ENCODE data around the gene RSPH9.

Gene RSPH9

GRCh38 chr6:43623880-43624785 lies 20.7 kb upstream of the RSPH9 start:
- no peak for TF ChIP-seq CTCF (IDR thresholded peaks at IDR 0.05; ENCODE audit: extremely low read depth, missing control alignments)
- no peak for DNase-seq (ENCODE audit: low spot score)

DNA sequence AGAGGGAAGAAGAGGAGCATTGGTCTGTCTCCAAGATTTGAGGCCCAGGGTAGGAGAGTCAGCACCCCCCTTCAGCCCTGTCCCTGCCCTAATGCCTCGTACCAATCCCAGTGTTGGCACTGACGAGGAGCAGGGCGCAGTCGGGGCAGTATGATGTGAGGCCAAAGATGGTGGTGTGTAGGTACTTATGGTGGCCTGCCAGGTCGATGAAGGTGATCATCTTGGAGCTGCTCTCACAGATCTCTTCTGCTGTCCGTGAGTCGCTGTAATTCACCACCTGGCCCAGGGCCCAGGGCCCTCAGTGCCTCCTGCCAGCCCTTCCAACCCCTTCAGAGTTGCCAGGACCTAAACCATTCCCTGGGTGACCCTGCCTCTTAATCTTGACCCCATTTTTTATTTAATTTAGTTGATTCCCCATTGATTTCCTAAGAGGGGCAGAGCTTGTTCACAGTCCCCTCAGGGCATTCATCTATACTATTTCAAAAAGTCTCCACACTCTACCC lies 20.0 kb upstream of the RSPH9 start:
- no peak for DNase-seq (ENCODE audit: low spot score)
- no peak for TF ChIP-seq CTCF (IDR thresholded peaks at IDR 0.05; ENCODE audit: extremely low read depth, missing control alignments)

DNA sequence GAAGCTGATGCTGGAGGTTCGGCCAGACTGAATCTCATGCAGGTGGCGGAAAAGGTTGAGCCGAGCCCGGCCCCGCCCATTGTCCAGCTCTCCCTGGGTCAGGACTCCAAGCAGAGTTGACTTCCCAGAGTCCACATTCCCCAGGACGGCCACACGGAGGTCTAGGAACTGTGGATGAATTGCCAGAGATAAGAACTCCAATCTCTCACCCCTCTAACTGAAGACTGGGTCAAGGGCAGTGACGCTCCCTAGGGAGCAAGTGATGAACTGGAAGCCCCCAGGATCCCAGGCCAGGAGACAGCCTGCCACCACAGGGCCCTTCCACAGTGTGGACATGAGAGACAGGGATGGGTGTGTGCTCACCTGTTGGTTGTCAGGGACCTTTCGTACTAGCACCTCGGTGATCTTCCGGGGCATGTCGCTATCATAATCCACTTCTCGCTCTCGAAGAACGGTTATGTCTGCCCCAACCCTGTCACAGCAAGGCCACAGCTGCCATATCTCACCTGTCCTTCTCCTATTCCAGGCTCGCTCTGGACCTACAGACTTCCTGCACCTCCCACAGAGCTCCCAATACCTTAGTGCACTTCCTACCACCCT lies 19.3 kb upstream of the RSPH9 start:
- DNase-seq (ENCODE audit: low spot score): no peak
- no peak for TF ChIP-seq CTCF (IDR thresholded peaks at IDR 0.05; ENCODE audit: extremely low read depth, missing control alignments)

DNA sequence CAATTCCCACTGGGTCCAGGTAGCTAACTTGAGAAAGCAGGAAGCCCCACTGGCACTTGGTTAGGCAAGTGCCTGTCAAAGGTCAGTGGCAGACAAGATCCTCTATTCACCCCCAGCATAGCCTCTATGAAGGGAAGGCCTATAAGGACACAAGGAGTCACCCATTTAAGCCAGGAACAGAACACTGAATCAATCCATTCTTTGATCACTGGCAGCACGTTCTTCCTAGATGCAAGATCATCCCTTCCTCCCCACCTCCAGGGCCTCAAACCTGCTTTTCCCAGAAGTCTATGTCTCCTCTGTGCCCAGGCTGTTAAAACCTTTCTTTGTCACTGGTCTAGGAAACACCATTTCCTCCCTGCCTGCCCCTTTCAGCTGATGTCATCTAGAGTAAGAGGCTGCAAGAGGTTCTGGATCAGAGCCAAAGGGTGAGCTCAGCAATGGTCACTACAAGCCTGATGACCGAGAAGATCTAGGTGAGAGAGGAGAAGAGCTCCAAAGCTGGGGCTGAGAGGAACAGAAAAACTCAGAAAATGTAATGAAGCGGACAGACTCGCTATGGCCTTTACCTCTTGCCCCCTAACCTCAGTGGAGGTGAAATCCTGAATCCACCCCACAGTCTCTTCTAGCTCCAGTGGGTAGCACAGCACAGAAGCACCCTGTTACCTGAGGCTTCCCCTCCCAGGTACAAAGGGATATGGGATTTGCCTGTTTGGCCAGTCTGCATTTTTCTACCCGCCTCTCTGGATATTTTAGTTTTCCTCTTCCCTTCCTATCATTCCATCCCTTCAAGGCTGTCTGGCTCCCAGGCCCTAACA lies 17.6 kb upstream of the RSPH9 start:
- no peak for TF ChIP-seq CTCF (IDR thresholded peaks at IDR 0.05; ENCODE audit: extremely low read depth, missing control alignments)
- DNase-seq (ENCODE audit: low spot score): no peak

DNA sequence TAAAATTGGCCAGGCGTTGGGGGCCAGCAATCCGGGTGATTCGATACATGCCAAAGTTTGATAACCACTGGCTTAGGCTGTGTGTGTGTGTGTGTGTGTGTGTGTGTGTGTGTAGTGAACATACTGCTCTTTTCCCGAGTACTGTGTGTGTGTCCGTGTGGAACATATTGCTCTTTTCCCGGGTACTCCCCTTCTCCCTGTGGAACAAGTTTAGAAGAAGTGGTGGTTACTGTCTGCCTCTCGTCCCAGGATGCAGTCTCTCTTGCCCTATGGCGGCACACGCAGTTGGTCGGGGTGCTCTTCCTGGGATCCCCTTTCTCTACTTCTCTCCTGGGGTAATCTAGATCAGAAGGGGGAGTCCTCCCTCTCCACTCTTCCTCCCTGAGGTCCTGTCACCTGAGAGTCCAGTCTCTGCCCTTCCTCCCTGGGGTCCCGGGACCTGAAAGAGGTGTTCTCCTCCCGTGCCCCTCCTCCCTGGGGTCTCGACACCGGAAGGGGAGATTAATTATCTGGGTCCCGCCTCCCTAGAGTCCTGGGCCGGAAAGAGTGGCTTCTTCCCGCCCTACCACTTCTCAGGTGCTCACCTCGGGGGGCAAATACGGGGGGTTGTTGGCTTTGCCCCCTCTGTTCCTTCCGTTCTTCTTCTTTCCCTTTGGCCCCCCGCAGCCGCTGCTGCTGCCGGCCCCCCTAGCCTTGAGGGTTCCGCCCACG lies 16.3 kb upstream of the RSPH9 start:
- DNase-seq (ENCODE audit: low spot score): peak; percentile 64
- TF ChIP-seq CTCF (IDR thresholded peaks at IDR 0.05; ENCODE audit: extremely low read depth, missing control alignments): no peak

DNA sequence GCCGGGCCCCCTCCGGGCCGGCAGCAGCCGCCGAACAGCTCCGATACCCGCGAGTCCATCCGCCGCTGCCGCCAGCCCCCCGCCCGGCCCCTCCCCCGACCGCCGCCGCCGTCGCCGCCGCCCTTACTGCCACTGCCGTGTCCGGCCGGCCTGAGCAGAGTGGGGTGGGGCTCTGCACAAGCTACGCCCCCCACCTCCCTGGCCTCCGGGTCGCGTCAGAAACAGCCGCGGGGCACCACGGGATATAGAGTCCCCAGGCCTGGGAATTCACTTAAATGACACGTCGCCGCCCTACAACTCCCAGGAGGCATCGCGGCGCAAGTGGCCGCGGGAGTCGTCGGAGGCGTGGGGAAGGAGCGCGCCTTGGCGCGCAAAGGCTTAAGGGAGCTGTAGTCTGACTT lies 15.7 kb upstream of the RSPH9 start, which contains the start of gene GTPBP2:
Gene GTPBP2 (minus strand): TSS at position 161 of the 401 bp plus-strand sequence. CDS start 102 bp downstream, at position 59.
- peak; percentile 98 for DNase-seq (ENCODE audit: low spot score)
- no peak for TF ChIP-seq CTCF (IDR thresholded peaks at IDR 0.05; ENCODE audit: extremely low read depth, missing control alignments)

All from GM20000 (cell line).